Measurements from ENCODE around the gene GOLGA8M. TPM values are rescaled to one million over a fixed set of nuclear protein-coding genes. Genes with fewer than 3 reads are reported as not detected.
"Not testable (repeated sequence)": the region's sequence is repeated elsewhere in the genome, so short reads cannot be mapped to it uniquely, and the experiment has no call there.

The GOLGA8M gene
- total and polyA plus RNA-seq, 2 donors (not counting 1 experiment from before 2014, with no cell fraction given) = 0.17 to 1.2 TPM

DNA sequence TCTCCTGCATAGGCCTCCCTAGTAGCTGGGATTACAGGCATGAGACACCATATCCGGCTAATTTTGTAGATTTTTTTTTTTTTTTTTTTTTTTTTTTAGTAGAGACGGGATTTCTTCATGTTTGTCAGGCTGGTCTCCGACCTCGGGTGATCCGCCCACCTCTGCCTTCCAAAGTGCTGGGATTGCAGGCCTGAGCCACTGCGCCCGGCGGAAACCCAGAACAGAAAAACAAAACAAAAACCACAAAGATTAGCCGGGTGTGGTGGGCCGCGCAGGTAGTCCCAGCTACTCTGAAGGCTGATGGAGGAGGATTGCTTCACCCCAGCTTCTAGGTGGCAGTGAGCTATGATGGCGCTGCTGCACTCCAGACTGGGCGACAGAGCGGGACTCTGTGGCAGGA, 14.8 kb upstream of the GOLGA8M start:
- H3K4me1 ChIP-seq (ENCODE audit: control insufficient read depth, extremely low read depth, insufficient read depth, low read length) = not testable (repeated sequence)

GRCh38 chr15:28726102-28726501, 13.9 kb upstream of the GOLGA8M start:
- Histone ChIP-seq H3K9ac (ENCODE audit: insufficient read depth, low read length) (no peak overlapping the region), H3K27ac (ENCODE audit: insufficient read depth, low read length) (no peak overlapping the region)
- no peak for TF ChIP-seq EZH2 (IDR thresholded peaks at IDR 0.05; ENCODE audit: low read length, missing control alignments)
- TF ChIP-seq, protein P1, sequence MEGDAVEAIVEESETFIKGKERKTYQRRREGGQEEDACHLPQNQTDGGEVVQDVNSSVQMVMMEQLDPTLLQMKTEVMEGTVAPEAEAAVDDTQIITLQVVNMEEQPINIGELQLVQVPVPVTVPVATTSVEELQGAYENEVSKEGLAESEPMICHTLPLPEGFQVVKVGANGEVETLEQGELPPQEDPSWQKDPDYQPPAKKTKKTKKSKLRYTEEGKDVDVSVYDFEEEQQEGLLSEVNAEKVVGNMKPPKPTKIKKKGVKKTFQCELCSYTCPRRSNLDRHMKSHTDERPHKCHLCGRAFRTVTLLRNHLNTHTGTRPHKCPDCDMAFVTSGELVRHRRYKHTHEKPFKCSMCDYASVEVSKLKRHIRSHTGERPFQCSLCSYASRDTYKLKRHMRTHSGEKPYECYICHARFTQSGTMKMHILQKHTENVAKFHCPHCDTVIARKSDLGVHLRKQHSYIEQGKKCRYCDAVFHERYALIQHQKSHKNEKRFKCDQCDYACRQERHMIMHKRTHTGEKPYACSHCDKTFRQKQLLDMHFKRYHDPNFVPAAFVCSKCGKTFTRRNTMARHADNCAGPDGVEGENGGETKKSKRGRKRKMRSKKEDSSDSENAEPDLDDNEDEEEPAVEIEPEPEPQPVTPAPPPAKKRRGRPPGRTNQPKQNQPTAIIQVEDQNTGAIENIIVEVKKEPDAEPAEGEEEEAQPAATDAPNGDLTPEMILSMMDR (conservative IDR thresholded peaks at IDR 0.05 in 1 of 2, IDR thresholded peaks at IDR 0.05 in 1 of 2; ENCODE audit: low read depth in 1 of 2, low read length in 2 of 2) = no peak

More for the DNA sequence above, 14.8 kb upstream of the GOLGA8M start:
- H3K9me3 ChIP-seq (ENCODE audit: control insufficient read depth, insufficient read depth, low read depth, low read length); H3K27ac ChIP-seq (ENCODE audit: insufficient read depth, low read length); H3K27me3 ChIP-seq (ENCODE audit: control insufficient read depth, insufficient read depth, low read length); H3K36me3 ChIP-seq (ENCODE audit: control insufficient read depth, insufficient read depth, low read length); H3K4me2 ChIP-seq (ENCODE audit: extremely low read depth, insufficient read depth, low read length); H2AFZ ChIP-seq (ENCODE audit: low read length); DNase-seq (ENCODE audit: low read depth in 2 of 2); H4K20me1 ChIP-seq (ENCODE audit: control insufficient read depth, extremely low read depth, insufficient read depth, low read length); H3K4me3 ChIP-seq (replicated peaks in 1 of 4; ENCODE audit: control extremely low read depth in 1 of 4, insufficient read depth in 1 of 4, low read depth in 3 of 4, low read length in 4 of 4); H3K79me2 ChIP-seq (ENCODE audit: control insufficient read depth, insufficient read depth, low read length); H3K9ac ChIP-seq (ENCODE audit: insufficient read depth, low read length): not testable (repeated sequence)

DNA sequence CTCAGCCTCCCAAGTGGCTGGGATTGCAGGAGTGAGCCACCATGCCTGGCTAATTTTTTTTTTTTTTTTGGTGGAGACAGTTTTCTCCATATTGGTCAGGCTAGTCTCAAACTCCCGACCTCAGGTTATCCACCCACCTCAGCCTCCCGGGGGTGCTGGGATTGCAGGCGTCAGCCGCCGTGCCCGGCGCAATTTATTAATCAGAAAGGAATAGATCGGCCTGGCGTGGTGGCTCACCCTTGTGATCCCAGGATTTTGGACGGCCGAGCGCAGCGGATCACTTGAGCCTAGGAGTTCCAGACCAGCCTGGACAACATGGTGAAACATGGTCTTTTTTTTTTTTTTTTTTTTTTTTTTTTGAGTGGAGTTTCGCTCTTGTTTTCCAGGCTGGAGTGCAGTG, 13.3 kb upstream of the GOLGA8M start:
- H3K36me3 ChIP-seq (ENCODE audit: control insufficient read depth, insufficient read depth, low read length) = no peaks in the 10 kb centered on the region
- H2AFZ ChIP-seq (ENCODE audit: low read length) = no peak overlapping the region
- H3K27me3 ChIP-seq (ENCODE audit: control insufficient read depth, insufficient read depth, low read length) = no peaks in the 10 kb centered on the region
- no peak overlapping the region for H3K4me2 ChIP-seq (ENCODE audit: extremely low read depth, insufficient read depth, low read length)
- no peaks in the 10 kb centered on the region for H3K79me2 ChIP-seq (ENCODE audit: control insufficient read depth, insufficient read depth, low read length)
- TF ChIP-seq, protein P1 (conservative IDR thresholded peaks at IDR 0.05 in 1 of 2, IDR thresholded peaks at IDR 0.05 in 1 of 2; ENCODE audit: low read depth in 1 of 2, low read length in 2 of 2) = no peak
- no peak for TF ChIP-seq EZH2 (IDR thresholded peaks at IDR 0.05; ENCODE audit: low read length, missing control alignments)
- no peak overlapping the region for H3K9ac ChIP-seq (ENCODE audit: insufficient read depth, low read length)
- no peak for DNase-seq (ENCODE audit: low read depth in 2 of 2)
- no peak overlapping the region for H3K27ac ChIP-seq (ENCODE audit: insufficient read depth, low read length)
- H3K9me3 ChIP-seq (ENCODE audit: control insufficient read depth, insufficient read depth, low read depth, low read length) = no peaks in the 10 kb centered on the region
- no peak overlapping the region for H3K4me3 ChIP-seq (replicated peaks in 1 of 4; ENCODE audit: control extremely low read depth in 1 of 4, insufficient read depth in 1 of 4, low read depth in 3 of 4, low read length in 4 of 4)
- no peaks in the 10 kb centered on the region for H4K20me1 ChIP-seq (ENCODE audit: control insufficient read depth, extremely low read depth, insufficient read depth, low read length)
- H3K4me1 ChIP-seq (ENCODE audit: control insufficient read depth, extremely low read depth, insufficient read depth, low read length) = no peaks in the 10 kb centered on the region

More at GRCh38 chr15:28726102-28726501, 13.9 kb upstream of the GOLGA8M start:
- Histone ChIP-seq H3K4me3 (replicated peaks in 1 of 4; ENCODE audit: control extremely low read depth in 1 of 4, insufficient read depth in 1 of 4, low read depth in 3 of 4, low read length in 4 of 4) (no peak overlapping the region), H4K20me1 (ENCODE audit: control insufficient read depth, extremely low read depth, insufficient read depth, low read length) (no peaks in the 10 kb centered on the region), H3K4me1 (ENCODE audit: control insufficient read depth, extremely low read depth, insufficient read depth, low read length) (no peaks in the 10 kb centered on the region), H3K4me2 (ENCODE audit: extremely low read depth, insufficient read depth, low read length) (no peak overlapping the region), H3K79me2 (ENCODE audit: control insufficient read depth, insufficient read depth, low read length) (no peaks in the 10 kb centered on the region), H3K36me3 (ENCODE audit: control insufficient read depth, insufficient read depth, low read length) (no peaks in the 10 kb centered on the region), H2AFZ (ENCODE audit: low read length) (no peak overlapping the region), H3K27me3 (ENCODE audit: control insufficient read depth, insufficient read depth, low read length) (no peaks in the 10 kb centered on the region), H3K9me3 (ENCODE audit: control insufficient read depth, insufficient read depth, low read depth, low read length) (no peaks in the 10 kb centered on the region)
- no peak for DNase-seq (ENCODE audit: low read depth in 2 of 2)

- H3K9ac ChIP-seq (ENCODE audit: insufficient read depth, low read length); H3K36me3 ChIP-seq (ENCODE audit: control insufficient read depth, insufficient read depth, low read length); H3K27me3 ChIP-seq (ENCODE audit: control insufficient read depth, insufficient read depth, low read length); H3K4me2 ChIP-seq (ENCODE audit: extremely low read depth, insufficient read depth, low read length); H3K9me3 ChIP-seq (ENCODE audit: control insufficient read depth, insufficient read depth, low read depth, low read length); H3K4me1 ChIP-seq (ENCODE audit: control insufficient read depth, extremely low read depth, insufficient read depth, low read length); H4K20me1 ChIP-seq (ENCODE audit: control insufficient read depth, extremely low read depth, insufficient read depth, low read length); H3K79me2 ChIP-seq (ENCODE audit: control insufficient read depth, insufficient read depth, low read length); H2AFZ ChIP-seq (ENCODE audit: low read length); H3K27ac ChIP-seq (ENCODE audit: insufficient read depth, low read length); H3K4me3 ChIP-seq (replicated peaks in 1 of 4; ENCODE audit: control extremely low read depth in 1 of 4, insufficient read depth in 1 of 4, low read depth in 3 of 4, low read length in 4 of 4): not testable (repeated sequence)
- peak in 1 of 2 donors; percentile 0 for DNase-seq (ENCODE audit: low read depth in 2 of 2)
Measured at GRCh38 chr15:28723986-28724385, 11.8 kb upstream of the GOLGA8M start.

DNA sequence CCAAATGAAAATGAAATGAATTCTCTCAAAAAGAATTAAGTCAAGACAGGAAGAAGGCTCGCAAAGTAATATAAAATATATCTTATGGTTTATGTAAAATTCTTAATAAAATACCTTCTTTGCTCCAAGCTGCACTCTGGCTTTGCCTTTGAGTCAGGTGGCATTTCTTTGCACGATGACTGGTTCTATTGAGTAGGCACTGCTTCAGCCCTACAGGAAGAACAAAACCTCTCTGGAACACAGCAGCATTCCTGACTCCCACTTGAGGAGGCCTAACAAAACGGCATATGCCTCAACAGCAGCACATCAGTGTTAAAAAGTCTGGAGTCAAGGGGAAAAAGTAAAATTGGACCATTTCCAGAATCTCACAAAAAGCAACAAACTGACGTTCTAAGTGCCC, 7.4 kb upstream of the GOLGA8M start:
- H3K4me2 ChIP-seq (ENCODE audit: extremely low read depth, insufficient read depth, low read length); H3K9me3 ChIP-seq (ENCODE audit: control insufficient read depth, insufficient read depth, low read depth, low read length); H3K36me3 ChIP-seq (ENCODE audit: control insufficient read depth, insufficient read depth, low read length); H3K4me1 ChIP-seq (ENCODE audit: control insufficient read depth, extremely low read depth, insufficient read depth, low read length); H3K79me2 ChIP-seq (ENCODE audit: control insufficient read depth, insufficient read depth, low read length); H4K20me1 ChIP-seq (ENCODE audit: control insufficient read depth, extremely low read depth, insufficient read depth, low read length); H3K27ac ChIP-seq (ENCODE audit: insufficient read depth, low read length); H3K27me3 ChIP-seq (ENCODE audit: control insufficient read depth, insufficient read depth, low read length); H3K9ac ChIP-seq (ENCODE audit: insufficient read depth, low read length); DNase-seq (ENCODE audit: low read depth in 2 of 2); H3K4me3 ChIP-seq (replicated peaks in 1 of 4; ENCODE audit: control extremely low read depth in 1 of 4, insufficient read depth in 1 of 4, low read depth in 3 of 4, low read length in 4 of 4); H2AFZ ChIP-seq (ENCODE audit: low read length): not testable (repeated sequence)

Measured in fibroblast of lung (primary cell).